T follicular helper cell (primary cell): ENCODE results near the gene HELZ2.
A peak's percentile ranks its signal among the peaks of the same experiment; 100 is the strongest.

Source experiments
- DNase-seq: peaks from one replicate; pipeline ENCODE4 v3.0.0-alpha.2; 2020; ENCODE audit warnings: low read depth

Gene HELZ2

GRCh38 chr20:63564036-63564810 is 9.8 kb downstream of the HELZ2 start:
- no peak for DNase-seq

DNA sequence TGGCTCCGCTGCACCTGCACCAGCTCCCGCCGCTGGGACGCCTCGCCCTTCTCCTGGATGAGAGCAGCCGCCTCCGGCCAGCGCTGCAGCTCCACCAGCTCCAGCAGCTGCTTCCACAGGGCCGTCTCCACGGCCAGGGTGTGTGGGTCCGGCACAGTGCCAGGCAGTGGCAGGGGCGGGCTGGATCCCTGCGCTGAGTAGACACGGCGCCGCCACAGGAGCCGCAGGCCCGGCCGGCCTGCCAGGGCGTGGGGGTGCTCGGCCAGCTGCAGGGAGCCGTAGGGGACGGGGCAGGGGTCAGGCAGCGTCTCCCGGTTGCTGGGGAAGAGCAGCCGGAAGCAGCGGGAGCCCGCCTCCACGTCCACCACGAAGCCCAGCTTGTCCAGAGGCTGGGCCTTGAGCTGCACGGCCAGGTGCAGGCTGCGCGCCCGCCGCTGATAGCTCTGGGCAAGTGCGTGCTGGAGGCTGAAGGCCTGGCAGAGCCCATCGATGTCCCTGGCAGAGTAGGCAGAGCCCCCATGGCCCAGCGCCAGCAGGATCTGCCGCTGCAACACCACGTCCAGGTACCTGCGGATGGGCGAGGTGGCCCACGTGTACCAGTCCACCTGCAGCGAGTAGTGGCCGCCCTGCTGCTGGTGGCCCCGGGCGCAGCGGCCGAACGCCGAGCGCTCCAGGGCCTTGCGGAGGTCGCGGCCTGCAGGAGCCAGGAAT is 10.7 kb downstream of the HELZ2 start:
- no peak for DNase-seq

GRCh38 chr20:63562461-63563224 is 11.4 kb downstream of the HELZ2 start:
- no peak for DNase-seq

DNA sequence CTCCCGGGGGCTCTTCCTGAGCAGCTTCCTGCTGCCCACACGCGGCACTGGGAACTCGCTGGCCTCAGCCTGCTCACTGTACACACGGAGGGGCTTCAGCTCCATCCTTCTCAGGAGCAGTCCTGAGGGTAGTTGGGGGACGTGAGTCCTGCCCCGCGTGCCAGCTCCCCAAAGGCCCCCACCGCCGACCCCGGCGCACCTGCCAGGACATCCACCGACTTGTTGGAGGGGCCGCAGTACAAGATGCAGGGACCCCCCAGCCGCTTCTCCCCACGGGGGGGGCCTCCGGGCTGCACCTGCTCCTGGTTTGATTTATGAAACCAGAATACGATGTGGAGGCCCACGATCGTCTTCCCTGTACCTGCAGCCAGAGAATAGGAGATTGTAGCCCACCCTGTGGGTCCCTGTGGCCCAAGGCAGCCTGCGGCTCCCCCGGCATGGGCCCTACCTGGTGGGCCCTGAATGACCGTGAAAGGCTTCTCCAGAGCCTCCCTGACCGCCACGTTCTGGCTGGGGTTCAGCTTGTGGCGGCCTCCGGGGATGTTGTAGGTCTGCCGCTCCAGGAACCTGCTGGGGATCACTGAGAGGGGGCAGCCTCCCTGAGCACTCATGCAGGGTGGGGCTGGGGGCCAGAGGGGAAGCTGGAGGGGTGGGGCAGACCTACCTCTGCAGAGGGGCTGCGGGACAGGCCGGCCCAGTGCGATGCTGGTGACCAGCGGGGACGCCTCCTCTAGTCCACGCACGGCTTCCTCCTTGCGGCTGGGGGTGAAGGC is 12.2 kb downstream of the HELZ2 start:
- DNase-seq: no peak

GRCh38 chr20:63560856-63561609 is 13.0 kb downstream of the HELZ2 start:
- DNase-seq: no peak

DNA sequence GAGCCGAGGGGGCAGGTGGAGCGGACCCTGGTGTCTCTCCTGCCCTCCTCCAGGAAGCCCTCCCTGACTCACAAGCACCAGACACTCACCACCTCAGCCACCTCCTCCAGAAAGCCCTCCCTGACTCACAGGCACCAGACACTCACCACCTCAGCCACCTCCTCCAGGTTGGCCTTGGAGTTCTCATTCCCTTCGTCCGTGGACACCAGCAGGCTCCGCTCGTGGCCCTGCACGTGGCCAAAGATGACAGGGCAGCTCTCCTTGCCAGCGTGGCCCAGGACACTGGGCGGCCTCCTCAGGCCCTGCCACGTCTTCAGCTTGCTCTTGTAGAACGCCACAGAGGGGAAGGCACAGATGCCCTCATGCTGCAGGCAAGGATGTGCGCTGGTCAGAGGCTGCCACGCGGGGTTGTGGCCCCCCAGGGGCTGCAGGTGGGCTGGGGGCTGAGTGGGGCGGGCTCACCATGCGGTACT is 13.7 kb downstream of the HELZ2 start:
- no peak for DNase-seq

DNA sequence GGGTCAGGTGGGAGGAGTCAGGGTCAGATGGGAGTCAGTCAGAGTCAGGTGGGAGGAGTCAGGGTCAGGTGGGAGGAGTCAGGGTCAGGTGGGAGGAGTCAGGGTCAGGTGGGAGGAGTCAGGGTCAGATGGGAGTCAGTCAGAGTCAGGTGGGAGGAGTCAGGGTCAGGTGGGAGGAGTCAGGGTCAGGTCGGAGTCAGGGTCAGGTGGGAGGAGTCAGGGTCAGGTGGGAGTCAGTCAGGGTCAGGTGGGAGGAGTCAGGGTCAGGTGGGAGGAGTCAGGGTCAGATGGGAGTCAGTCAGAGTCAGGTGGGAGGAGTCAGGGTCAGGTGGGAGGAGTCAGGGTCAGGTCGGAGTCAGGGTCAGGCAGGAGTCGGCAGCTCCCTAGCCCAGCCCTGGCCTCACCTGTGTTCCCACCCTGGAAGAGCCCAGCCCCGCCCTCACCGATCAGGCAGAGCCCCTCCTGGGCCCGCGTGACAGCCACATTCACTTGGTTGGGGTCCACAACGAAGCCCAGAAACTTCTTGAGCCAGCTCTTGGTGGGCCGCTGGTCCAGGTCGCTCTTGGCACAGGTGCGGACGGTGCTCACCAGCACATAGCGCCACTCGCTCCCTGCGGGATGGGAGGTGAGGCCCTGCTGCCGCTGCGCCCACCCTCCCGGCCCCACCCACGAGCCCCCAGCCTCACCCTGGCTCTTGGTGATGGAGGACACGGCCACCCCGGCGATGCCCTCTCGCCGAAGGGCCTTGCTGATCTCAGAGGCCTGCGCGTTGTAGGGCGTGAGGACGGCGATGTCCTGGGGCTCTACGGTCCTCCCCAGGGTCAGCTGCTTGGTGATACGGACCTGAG is 14.3 kb downstream of the HELZ2 start:
- peak; percentile 33 for DNase-seq

- no peak for DNase-seq
Observed at GRCh38 chr20:63558804-63559484, 15.1 kb downstream of the HELZ2 start.

- no peak for DNase-seq
Observed at GRCh38 chr20:63557481-63557891, 16.6 kb downstream of the HELZ2 start.

DNA sequence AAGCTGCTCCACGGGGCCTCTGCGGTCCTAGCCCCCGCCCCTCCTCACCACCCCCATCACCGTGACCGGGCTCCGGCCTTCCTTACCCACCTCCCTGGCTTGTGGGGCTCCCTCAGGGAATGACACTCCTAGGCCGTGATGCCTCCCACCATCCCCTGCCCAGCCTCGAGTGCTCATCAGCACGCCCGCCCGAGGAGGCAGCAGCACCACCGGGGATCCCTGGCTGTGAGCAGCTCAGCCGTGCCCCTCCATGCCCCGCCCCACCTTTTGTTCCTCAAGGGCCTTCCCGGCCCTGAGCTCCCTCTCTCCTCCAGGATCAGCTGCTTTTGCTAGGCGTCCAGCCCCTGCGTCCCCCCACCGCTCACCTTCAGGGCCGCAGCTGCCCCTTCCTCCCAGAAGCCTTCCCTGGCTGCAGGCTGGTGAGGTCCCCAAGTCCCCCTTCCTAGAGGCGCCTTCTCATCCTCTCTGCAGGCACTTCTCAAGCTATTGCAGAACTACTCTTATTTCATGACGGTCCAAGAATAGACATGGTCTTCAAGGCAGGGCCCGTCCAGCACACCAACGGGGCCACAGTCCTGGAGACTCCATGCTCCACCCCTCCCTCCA is 17.1 kb downstream of the HELZ2 start:
- DNase-seq: no peak

- no peak for DNase-seq
Observed at GRCh38 chr20:63555661-63556381, 18.2 kb downstream of the HELZ2 start.

GRCh38 chr20:63554361-63555278 is 19.4 kb downstream of the HELZ2 start:
- no peak for DNase-seq

DNA sequence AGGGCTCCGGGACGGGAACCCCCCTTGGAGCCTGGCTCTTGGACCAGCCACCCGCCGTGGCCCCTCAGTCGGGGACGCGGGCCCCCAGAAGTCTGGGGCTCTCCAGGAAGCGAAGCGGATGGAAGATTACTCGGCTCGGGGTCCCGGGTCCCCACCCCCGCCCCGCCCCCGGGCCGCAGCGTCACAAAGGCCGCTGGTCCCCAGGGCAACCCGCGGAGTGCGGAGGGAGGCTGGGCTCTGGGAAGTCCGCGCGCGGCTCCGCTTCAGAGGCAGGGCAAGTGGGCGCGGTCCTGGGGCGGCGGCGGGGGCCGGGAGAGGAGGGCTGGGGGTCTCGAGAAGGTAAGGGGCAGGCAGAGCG is 20.1 kb downstream of the HELZ2 start, which contains the start of gene FNDC11:
TSS of gene FNDC11 (plus strand) at position 227 of the 358 bp plus-strand sequence. CDS start 1,505 bp downstream, outside the sequence.
- DNase-seq: peak; percentile 31

- peak; percentile 94 for DNase-seq
Observed at GRCh38 chr20:63553251-63553932, 20.6 kb downstream of the HELZ2 start.

DNA sequence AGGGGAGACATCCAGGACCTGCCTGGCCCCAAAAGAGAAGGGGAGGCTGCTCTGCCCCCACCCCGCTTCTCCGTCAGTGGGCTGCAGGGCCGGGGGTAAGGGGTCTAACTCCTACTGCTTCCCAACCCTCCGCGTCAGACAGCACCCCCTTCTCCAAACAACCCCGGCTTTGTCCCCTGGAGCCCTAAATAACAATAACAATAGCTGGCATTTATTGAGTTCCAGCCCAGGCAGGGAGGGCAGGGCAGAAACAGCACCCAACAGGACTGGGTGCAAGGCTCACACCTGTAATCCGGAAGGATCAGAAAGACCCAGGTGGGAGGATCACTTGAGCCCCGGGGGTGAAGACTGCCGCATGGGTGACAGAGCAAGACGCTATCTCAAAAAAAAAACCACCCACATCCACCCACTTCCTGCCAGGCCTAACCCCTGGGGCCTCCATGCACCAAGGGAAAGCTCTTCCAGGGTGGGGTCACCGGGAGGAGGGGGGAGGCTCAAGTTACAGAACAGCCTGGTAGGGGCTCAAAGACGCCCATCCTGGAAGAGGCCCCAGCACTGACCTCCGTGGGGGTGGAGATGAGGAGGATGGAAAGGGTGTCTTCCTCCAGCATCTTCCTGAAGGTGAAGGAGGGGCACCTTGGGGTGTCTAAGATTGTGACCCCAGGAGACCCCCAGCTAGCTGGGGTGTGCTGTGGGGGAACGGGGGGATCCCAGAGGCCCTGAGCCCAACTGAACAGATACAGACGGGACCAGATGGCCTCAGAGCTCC is 21.4 kb downstream of the HELZ2 start:
- peak; percentile 34 for DNase-seq

- no peak for DNase-seq
Observed at GRCh38 chr20:63551068-63551467, 23.0 kb downstream of the HELZ2 start.
